ENCODE measurements around the gene STAP2.
"Not testable (repeated sequence)": the region's sequence is repeated elsewhere in the genome, so short reads cannot be mapped to it uniquely, and the experiment has no call there.

Gene STAP2

GRCh38 chr19:4352701-4353121 lies 14.1 kb upstream of the STAP2 start:
- H3K4me1 Mint-ChIP-seq (ENCODE audit: low read depth) = no peaks in the 10 kb centered on the region
- H3K9me3 Mint-ChIP-seq (ENCODE audit: low read depth) = no peaks in the 10 kb centered on the region
- H3K27ac Mint-ChIP-seq = no peak overlapping the region
- H3K36me3 Mint-ChIP-seq = no peaks in the 10 kb centered on the region
- H3K27me3 Mint-ChIP-seq = no peaks in the 10 kb centered on the region
- H3K4me3 Mint-ChIP-seq = no peak overlapping the region

- H3K36me3 Mint-ChIP-seq = no peaks in the 10 kb centered on the region
- H3K27ac Mint-ChIP-seq = no peak overlapping the region
- H3K9me3 Mint-ChIP-seq (ENCODE audit: low read depth) = no peaks in the 10 kb centered on the region
- H3K4me1 Mint-ChIP-seq (ENCODE audit: low read depth) = no peaks in the 10 kb centered on the region
- no peaks in the 10 kb centered on the region for H3K27me3 Mint-ChIP-seq
- no peak overlapping the region for H3K4me3 Mint-ChIP-seq
Measured at GRCh38 chr19:4350726-4351125, 12.1 kb upstream of the STAP2 start.

GRCh38 chr19:4350111-4350510 lies 11.5 kb upstream of the STAP2 start:
- no peaks in the 10 kb centered on the region for H3K36me3 Mint-ChIP-seq
- H3K4me1 Mint-ChIP-seq (ENCODE audit: low read depth) = peaks cover 3% of the 10 kb centered on the region
- H3K27ac Mint-ChIP-seq = no peak overlapping the region
- H3K27me3 Mint-ChIP-seq = no peaks in the 10 kb centered on the region
- H3K4me3 Mint-ChIP-seq = no peak overlapping the region
- no peaks in the 10 kb centered on the region for H3K9me3 Mint-ChIP-seq (ENCODE audit: low read depth)

- not testable (repeated sequence) for H3K36me3 Mint-ChIP-seq; H3K4me3 Mint-ChIP-seq; H3K27ac Mint-ChIP-seq; H3K4me1 Mint-ChIP-seq (ENCODE audit: low read depth); H3K9me3 Mint-ChIP-seq (ENCODE audit: low read depth); H3K27me3 Mint-ChIP-seq
Measured at GRCh38 chr19:4349225-4349624, 10.6 kb upstream of the STAP2 start.

- Mint-ChIP-seq H3K36me3 (no peaks in the 10 kb centered on the region), H3K27me3 (no peaks in the 10 kb centered on the region), H3K4me3 (no peak overlapping the region), H3K9me3 (ENCODE audit: low read depth) (no peaks in the 10 kb centered on the region), H3K4me1 (ENCODE audit: low read depth) (peaks cover 10% of the 10 kb centered on the region), H3K27ac (no peak overlapping the region)
Measured at GRCh38 chr19:4347521-4347920, 8.9 kb upstream of the STAP2 start.

- no peak overlapping the region for H3K27ac Mint-ChIP-seq
- no peaks in the 10 kb centered on the region for H3K36me3 Mint-ChIP-seq
- no peak overlapping the region for H3K4me3 Mint-ChIP-seq
- no peaks in the 10 kb centered on the region for H3K9me3 Mint-ChIP-seq (ENCODE audit: low read depth)
- H3K4me1 Mint-ChIP-seq (ENCODE audit: low read depth) = peaks cover 10% of the 10 kb centered on the region
- no peaks in the 10 kb centered on the region for H3K27me3 Mint-ChIP-seq
Measured at GRCh38 chr19:4346020-4346383, 7.4 kb upstream of the STAP2 start.

- H3K4me1 Mint-ChIP-seq (ENCODE audit: low read depth) = peaks cover 10% of the 10 kb centered on the region
- peak overlapping the region; percentile 63 for H3K4me3 Mint-ChIP-seq
- H3K27me3 Mint-ChIP-seq = no peaks in the 10 kb centered on the region
- no peaks in the 10 kb centered on the region for H3K9me3 Mint-ChIP-seq (ENCODE audit: low read depth)
- H3K27ac Mint-ChIP-seq = no peak overlapping the region
- H3K36me3 Mint-ChIP-seq = no peaks in the 10 kb centered on the region
Measured at GRCh38 chr19:4345342-4346019, 6.9 kb upstream of the STAP2 start.

- H3K27me3 Mint-ChIP-seq = no peaks in the 10 kb centered on the region
- peak within 1 kb of the TSS; percentile 90 for H3K4me3 Mint-ChIP-seq
- H3K27ac Mint-ChIP-seq = peak within 1 kb of the TSS; percentile 84
- peaks cover 15% of the 10 kb centered on the region for H3K4me1 Mint-ChIP-seq (ENCODE audit: low read depth)
- no peaks in the 10 kb centered on the region for H3K9me3 Mint-ChIP-seq (ENCODE audit: low read depth)
- H3K36me3 Mint-ChIP-seq = no peaks in the 10 kb centered on the region
Measured at GRCh38 chr19:4343370-4344307, 5.0 kb upstream of the STAP2 start, which contains the start of gene MPND. Gene MPND, plus strand, starts transcription at chr19:4343562. Its CDS starts 32 bp downstream, at chr19:4343594.

- Mint-ChIP-seq H3K9me3 (ENCODE audit: low read depth) (no peaks in the 10 kb centered on the region), H3K27ac (peak overlapping the region; percentile 84), H3K36me3 (no peaks in the 10 kb centered on the region), H3K27me3 (no peaks in the 10 kb centered on the region), H3K4me3 (peak overlapping the region; percentile 90), H3K4me1 (ENCODE audit: low read depth) (peaks cover 22% of the 10 kb centered on the region)
Measured at GRCh38 chr19:4342615-4343369, 4.2 kb upstream of the STAP2 start.

GRCh38 chr19:4342314-4342614 lies 3.6 kb upstream of the STAP2 start:
- Mint-ChIP-seq H3K27ac (peak overlapping the region; percentile 84), H3K4me3 (peak overlapping the region; percentile 90), H3K9me3 (ENCODE audit: low read depth) (no peaks in the 10 kb centered on the region), H3K36me3 (no peaks in the 10 kb centered on the region), H3K4me1 (ENCODE audit: low read depth) (peaks cover 23% of the 10 kb centered on the region), H3K27me3 (no peaks in the 10 kb centered on the region)

GRCh38 chr19:4337906-4338440 lies 654 bp downstream of the STAP2 start:
- Mint-ChIP-seq H3K27ac (peak overlapping the region; percentile 87), H3K36me3 (peaks cover 7% of the 10 kb centered on the region), H3K9me3 (ENCODE audit: low read depth) (no peaks in the 10 kb centered on the region), H3K4me3 (peak overlapping the region; percentile 89), H3K4me1 (ENCODE audit: low read depth) (peaks cover 17% of the 10 kb centered on the region), H3K27me3 (no peaks in the 10 kb centered on the region)

GRCh38 chr19:4334929-4335570 lies 3.6 kb downstream of the STAP2 start:
- H3K4me3 Mint-ChIP-seq = no peak overlapping the region
- no peaks in the 10 kb centered on the region for H3K27me3 Mint-ChIP-seq
- peaks cover 7% of the 10 kb centered on the region for H3K36me3 Mint-ChIP-seq
- H3K4me1 Mint-ChIP-seq (ENCODE audit: low read depth) = peaks cover 13% of the 10 kb centered on the region
- H3K9me3 Mint-ChIP-seq (ENCODE audit: low read depth) = no peaks in the 10 kb centered on the region
- H3K27ac Mint-ChIP-seq = no peak overlapping the region

GRCh38 chr19:4329858-4330257 lies 8.8 kb downstream of the STAP2 start:
- H3K4me3 Mint-ChIP-seq = peak overlapping the region; percentile 67
- no peaks in the 10 kb centered on the region for H3K9me3 Mint-ChIP-seq (ENCODE audit: low read depth)
- H3K27me3 Mint-ChIP-seq = no peaks in the 10 kb centered on the region
- peak overlapping the region; percentile 54 for H3K27ac Mint-ChIP-seq
- peaks cover 23% of the 10 kb centered on the region for H3K4me1 Mint-ChIP-seq (ENCODE audit: low read depth)
- peaks cover under 1% of the 10 kb centered on the region for H3K36me3 Mint-ChIP-seq

- Mint-ChIP-seq H3K4me3 (peak overlapping the region; percentile 90), H3K4me1 (ENCODE audit: low read depth) (peaks cover 23% of the 10 kb centered on the region), H3K27ac (peak overlapping the region; percentile 92)
- not testable (repeated sequence) for H3K36me3 Mint-ChIP-seq; H3K9me3 Mint-ChIP-seq (ENCODE audit: low read depth); H3K27me3 Mint-ChIP-seq
Measured at GRCh38 chr19:4328991-4329681, 9.5 kb downstream of the STAP2 start.

Measured in activated naive CD8-positive, alpha-beta T cell (primary cell).